Breast epithelium (tissue), 3 donors: ENCODE results near the gene CASQ2.

Source experiments
- CTCF ChIP-seq, 3 donors: fragments of 450-650 bp; IDR thresholded peaks; one replicate each; pipeline ENCODE4 v1.5.1; 2016 to 2017; ENCODE audit warnings: antibody characterized with exemption in 3 of 3, mild to moderate bottlenecking in 3 of 3, moderate library complexity in 3 of 3
- POLR2AphosphoS5 ChIP-seq, 3 donors: sonication (generic); formaldehyde crosslinking; IDR thresholded peaks; one replicate each; pipeline ENCODE4 v1.6.1; 2017; ENCODE audit warnings: antibody characterized with exemption in 3 of 3

- TF ChIP-seq POLR2AphosphoS5 (IDR thresholded peaks at IDR 0.05) (no peak), CTCF (IDR thresholded peaks at IDR 0.05) (no peak)
These were observed 101.8 kb downstream of the CASQ2 start for GRCh38 chr1:115666702-115667101.
